HepG2 (cell line): ENCODE data around the gene FRAS1. TPM values are rescaled to one million over a fixed set of nuclear protein-coding genes. Genes with fewer than 3 reads are reported as not detected.

Source experiments
- ATAC-seq: fragments of 200-7000 bp; cut with Tn5 transposase; 3 replicates; pipeline ENCODE4 v1.9.1; 2020; ENCODE audit warnings: mild to moderate bottlenecking, moderate library complexity
- BruUV-seq: library from RNA; stranded (reverse); fragments of 400-500 nt; replicated peaks from 2 replicates; lab custom pipeline; 2021; lab: Mats Ljungman, UMichigan
- CTCF ChIA-PET: fragments of 300-600 bp; formaldehyde crosslinking; extraction: SDS; loops from one replicate; lab custom pipeline; 2021; ENCODE audit warnings: low total read pairs, inconsistent platforms, low intra/inter-chr PET ratio; lab: Yijun Ruan, JAX
- POLR2A ChIA-PET: fragments of 350-600 bp; sonication (Branson Sonifier 250); formaldehyde crosslinking; loops from one replicate; lab custom pipeline; 2020; ENCODE audit warnings: antibody characterized with exemption, inconsistent platforms; lab: Yijun Ruan, JAX
- DNase-seq: peaks from one replicate; pipeline ENCODE4 v3.0.0-alpha.2; 2015; ENCODE audit warnings: low spot score
- FAIRE-seq: peaks from 3 replicates; lab custom pipeline; 2011; peaks lifted over from hg19 to GRCh38; lab: Jason Lieb, UNC
- H2AFZ ChIP-seq: one replicate; pipeline ENCODE4 v1.6.1; 2011; ENCODE audit warnings: low read length, inconsistent platforms
- H3K27ac ChIP-seq: fragments of 300-600 bp; 3 replicates; pipeline ENCODE4 v1.8.0; 2011; ENCODE audit warnings: mixed run types, mild to moderate bottlenecking, mixed read lengths, low read length, inconsistent platforms; ENCODE audit not compliant: insufficient read depth; ENCODE audit errors: extremely low read length
- H3K27me3 ChIP-seq, 2 experiments: fragments of 200-600 bp in 1 of 2; 2 replicates in 1 of 2; 3 replicates in 1 of 2; pipeline versions ENCODE4 v1.6.0 to v1.8.0; 2011; ENCODE audit warnings: low read length in 2 of 2, mild to moderate bottlenecking in 2 of 2, moderate library complexity in 2 of 2, inconsistent platforms in 1 of 2; ENCODE audit not compliant: insufficient read depth in 2 of 2, control insufficient read depth in 1 of 2
- H3K36me3 ChIP-seq, 2 experiments: fragments of 200-600 bp in 1 of 2; replicated peaks in 1 of 2; 2 replicates in 1 of 2; 3 replicates in 1 of 2; pipeline versions ENCODE4 v1.5.1 to v1.8.0; 2011; ENCODE audit warnings: low read length in 2 of 2, inconsistent platforms in 1 of 2; ENCODE audit not compliant: insufficient read depth in 2 of 2, control insufficient read depth in 1 of 2
- H3K4me1 ChIP-seq: 2 replicates; pipeline ENCODE4 v1.5.1; 2012; ENCODE audit warnings: low read length, inconsistent platforms; ENCODE audit not compliant: insufficient read depth
- H3K4me2 ChIP-seq: 2 replicates; pipeline ENCODE4 v1.6.0; 2011; ENCODE audit warnings: low read depth, low read length, inconsistent platforms
- H3K4me3 ChIP-seq, 3 experiments: fragments of 200-600 bp in 1 of 3; sonication (generic), shearing (Covaris generic) in 1 of 3; replicated peaks in 1 of 3; 2 replicates each; pipeline ENCODE4 v1.5.1; 2011 to 2016; ENCODE audit warnings: low read length in 3 of 3, inconsistent platforms in 2 of 3, low read depth in 2 of 3, mild to moderate bottlenecking in 2 of 3, control low read depth in 1 of 3, mixed read lengths in 1 of 3; ENCODE audit not compliant: insufficient read depth in 1 of 3
- H3K79me2 ChIP-seq: one replicate; pipeline ENCODE4 v1.6.1; 2011; ENCODE audit warnings: low read length, inconsistent platforms; ENCODE audit not compliant: insufficient read depth
- H3K9ac ChIP-seq: 2 replicates; pipeline ENCODE4 v1.6.0; 2011; ENCODE audit warnings: mild to moderate bottlenecking, low read depth, low read length, inconsistent platforms; ENCODE audit not compliant: insufficient read depth
- H3K9me3 ChIP-seq: 2 replicates; pipeline ENCODE4 v1.5.1; 2012; ENCODE audit warnings: mild to moderate bottlenecking, low read length
- H4K20me1 ChIP-seq: 2 replicates; pipeline ENCODE4 v1.6.0; 2011; ENCODE audit warnings: inconsistent platforms, mild to moderate bottlenecking, low read length, moderate library complexity; ENCODE audit not compliant: insufficient read depth
- YEATS4 ChIP-seq: sonication (generic); formaldehyde crosslinking; IDR thresholded peaks from 2 replicates; pipeline ENCODE4 v1.4.0; 2020; ENCODE audit warnings: missing genetic modification reagents, borderline replicate concordance
- WGBS: methylation state at CpG from one replicate; pipeline ENCODE4 v1.1.6; 2017; ENCODE audit warnings: low lambda C conversion rate; 5-methylcytosine and 5-hydroxymethylcytosine counted together
- in situ Hi-C: cut with HindIII; loops from 2 replicates; pipeline ENCODE4 v1.10.0; 2017; ENCODE audit warnings: low pct_unique_long_range_greater_than_20kb; ENCODE audit not compliant: extremely low pct_ligation_motif_present
- intact Hi-C: fragments of 100-400 bp; cut with micrococcal nuclease; formaldehyde crosslinking; loops from one replicate; pipeline ENCODE4 v1.10.0; 2022; ENCODE audit not compliant: unreplicated experiment
- polyA plus RNA-seq, 8 experiments: library from polyadenylated mRNA; depleted of rRNA in 3 of 8; stranded (reverse) in 7 of 8; unstranded in 1 of 8; fragments of >200 nt; fragmentation: Illumina TruSeq in 4 of 8; extraction: Trizol in 4 of 8; gene quantifications; 2 replicates each; pipeline versions ENCODE4 v1.2.1 to v1.2.3, GENCODE V29; 2011 to 2016; ENCODE audit warnings: low read depth in 4 of 8, missing spikeins in 1 of 8, mixed read lengths in 1 of 8; ENCODE audit not compliant: insufficient read depth in 1 of 8
- total RNA-seq, 5 experiments: library from RNA; depleted of rRNA; stranded (reverse); fragments of >200 nt; fragmentation: Illumina TruSeq; extraction: Trizol; gene quantifications; 2 replicates each; pipeline ENCODE4 v1.2.3, GENCODE V29; 2016; ENCODE audit warnings: low read depth in 1 of 5
- TF ChIP-seq, protein P1 (sequence below): sonication (generic); formaldehyde crosslinking; conservative IDR thresholded peaks from 2 replicates; pipeline ENCODE4 v1.5.0; 2020; ENCODE audit warnings: missing genetic modification reagents
- TF ChIP-seq, protein P2 (sequence below): sonication (generic); formaldehyde crosslinking; IDR thresholded peaks from one replicate; pipeline ENCODE4 v1.5.1; 2020; ENCODE audit warnings: mild to moderate bottlenecking, missing genetic modification reagents; ENCODE audit errors: not compliant biosample characterization
- TF ChIP-seq, protein P3 (sequence below): IDR thresholded peaks from 2 replicates; pipeline ENCODE4 v1.6.1; 2012; ENCODE audit warnings: low read length, improper control_type of control experiment
- TF ChIP-seq, protein P4 (sequence below): sonication (generic); formaldehyde crosslinking; conservative IDR thresholded peaks from 2 replicates; pipeline ENCODE4 v1.8.0; 2022; ENCODE audit warnings: low read depth, missing genetic modification reagents

The FRAS1 gene
- total and polyA plus RNA-seq, 2 of the 13 experiments (the other 11 are each of a cell fraction or from before 2014, with no cell fraction given), result 22.5 to 31.6 TPM

DNA sequence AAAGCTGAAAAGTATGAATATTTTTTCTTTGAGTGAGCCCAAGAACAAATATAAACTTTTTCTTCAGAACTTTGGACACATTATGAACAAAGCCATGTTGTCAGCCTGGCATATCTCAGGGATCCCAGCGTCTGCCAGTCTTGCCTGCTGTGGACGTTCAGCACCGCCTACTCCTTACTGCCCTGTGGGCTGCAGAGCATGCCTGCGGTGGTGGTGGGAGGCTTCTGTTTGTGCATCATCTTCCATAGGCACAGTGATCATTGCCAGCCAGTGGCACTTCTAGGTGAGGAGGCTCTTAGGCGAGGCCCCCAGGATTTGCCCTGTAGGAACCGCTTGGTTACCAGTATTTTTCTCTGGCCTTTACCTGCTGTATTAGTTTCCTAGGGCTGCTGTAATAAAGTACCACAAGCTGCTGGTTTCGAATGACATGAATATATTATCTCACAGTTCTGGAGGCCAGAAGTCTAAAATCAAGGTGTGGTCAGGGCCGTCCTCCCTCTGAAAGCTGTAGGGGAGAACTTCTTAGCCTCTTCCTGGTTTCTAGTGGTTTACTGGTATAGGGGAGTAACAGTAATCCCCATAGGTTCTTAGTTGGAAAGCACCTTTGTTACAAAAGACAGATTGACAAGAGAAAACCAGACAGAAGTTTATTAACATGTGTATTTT, 509.8 kb downstream of the FRAS1 start:
- Histone ChIP-seq H4K20me1 (no peaks in the 10 kb centered on the region), H3K27me3 (no peaks in the 10 kb centered on the region), H3K36me3 (no peaks in the 10 kb centered on the region), H3K4me3 (no peak overlapping the region), H3K9me3 (no peaks in the 10 kb centered on the region), H3K4me1 (peaks cover 36% of the 10 kb centered on the region), H3K27ac (no peak overlapping the region), H2AFZ (no peak overlapping the region), H3K4me2 (no peak overlapping the region), H3K79me2 (no peaks in the 10 kb centered on the region), H3K9ac (peak overlapping the region; percentile 18; the same call in 1 of the 2 replicates)
- in situ Hi-C loops, result no loop called here
- ATAC-seq, result no peak
- intact Hi-C loops, result no loop called here
- ChIA-PET CTCF (no interaction called here), POLR2A (no interaction called here)
- WGBS, result 73% methylated on average over 8 of the region's 8 CpGs
- BruUV-seq, result no TSS peak
- no peak for FAIRE-seq
- DNase-seq, result no peak
- TF ChIP-seq, protein P1, sequence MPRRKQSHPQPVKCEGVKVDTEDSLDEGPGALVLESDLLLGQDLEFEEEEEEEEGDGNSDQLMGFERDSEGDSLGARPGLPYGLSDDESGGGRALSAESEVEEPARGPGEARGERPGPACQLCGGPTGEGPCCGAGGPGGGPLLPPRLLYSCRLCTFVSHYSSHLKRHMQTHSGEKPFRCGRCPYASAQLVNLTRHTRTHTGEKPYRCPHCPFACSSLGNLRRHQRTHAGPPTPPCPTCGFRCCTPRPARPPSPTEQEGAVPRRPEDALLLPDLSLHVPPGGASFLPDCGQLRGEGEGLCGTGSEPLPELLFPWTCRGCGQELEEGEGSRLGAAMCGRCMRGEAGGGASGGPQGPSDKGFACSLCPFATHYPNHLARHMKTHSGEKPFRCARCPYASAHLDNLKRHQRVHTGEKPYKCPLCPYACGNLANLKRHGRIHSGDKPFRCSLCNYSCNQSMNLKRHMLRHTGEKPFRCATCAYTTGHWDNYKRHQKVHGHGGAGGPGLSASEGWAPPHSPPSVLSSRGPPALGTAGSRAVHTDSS (CRISPR knock-in tag), result no peak
- TF ChIP-seq, protein P2, sequence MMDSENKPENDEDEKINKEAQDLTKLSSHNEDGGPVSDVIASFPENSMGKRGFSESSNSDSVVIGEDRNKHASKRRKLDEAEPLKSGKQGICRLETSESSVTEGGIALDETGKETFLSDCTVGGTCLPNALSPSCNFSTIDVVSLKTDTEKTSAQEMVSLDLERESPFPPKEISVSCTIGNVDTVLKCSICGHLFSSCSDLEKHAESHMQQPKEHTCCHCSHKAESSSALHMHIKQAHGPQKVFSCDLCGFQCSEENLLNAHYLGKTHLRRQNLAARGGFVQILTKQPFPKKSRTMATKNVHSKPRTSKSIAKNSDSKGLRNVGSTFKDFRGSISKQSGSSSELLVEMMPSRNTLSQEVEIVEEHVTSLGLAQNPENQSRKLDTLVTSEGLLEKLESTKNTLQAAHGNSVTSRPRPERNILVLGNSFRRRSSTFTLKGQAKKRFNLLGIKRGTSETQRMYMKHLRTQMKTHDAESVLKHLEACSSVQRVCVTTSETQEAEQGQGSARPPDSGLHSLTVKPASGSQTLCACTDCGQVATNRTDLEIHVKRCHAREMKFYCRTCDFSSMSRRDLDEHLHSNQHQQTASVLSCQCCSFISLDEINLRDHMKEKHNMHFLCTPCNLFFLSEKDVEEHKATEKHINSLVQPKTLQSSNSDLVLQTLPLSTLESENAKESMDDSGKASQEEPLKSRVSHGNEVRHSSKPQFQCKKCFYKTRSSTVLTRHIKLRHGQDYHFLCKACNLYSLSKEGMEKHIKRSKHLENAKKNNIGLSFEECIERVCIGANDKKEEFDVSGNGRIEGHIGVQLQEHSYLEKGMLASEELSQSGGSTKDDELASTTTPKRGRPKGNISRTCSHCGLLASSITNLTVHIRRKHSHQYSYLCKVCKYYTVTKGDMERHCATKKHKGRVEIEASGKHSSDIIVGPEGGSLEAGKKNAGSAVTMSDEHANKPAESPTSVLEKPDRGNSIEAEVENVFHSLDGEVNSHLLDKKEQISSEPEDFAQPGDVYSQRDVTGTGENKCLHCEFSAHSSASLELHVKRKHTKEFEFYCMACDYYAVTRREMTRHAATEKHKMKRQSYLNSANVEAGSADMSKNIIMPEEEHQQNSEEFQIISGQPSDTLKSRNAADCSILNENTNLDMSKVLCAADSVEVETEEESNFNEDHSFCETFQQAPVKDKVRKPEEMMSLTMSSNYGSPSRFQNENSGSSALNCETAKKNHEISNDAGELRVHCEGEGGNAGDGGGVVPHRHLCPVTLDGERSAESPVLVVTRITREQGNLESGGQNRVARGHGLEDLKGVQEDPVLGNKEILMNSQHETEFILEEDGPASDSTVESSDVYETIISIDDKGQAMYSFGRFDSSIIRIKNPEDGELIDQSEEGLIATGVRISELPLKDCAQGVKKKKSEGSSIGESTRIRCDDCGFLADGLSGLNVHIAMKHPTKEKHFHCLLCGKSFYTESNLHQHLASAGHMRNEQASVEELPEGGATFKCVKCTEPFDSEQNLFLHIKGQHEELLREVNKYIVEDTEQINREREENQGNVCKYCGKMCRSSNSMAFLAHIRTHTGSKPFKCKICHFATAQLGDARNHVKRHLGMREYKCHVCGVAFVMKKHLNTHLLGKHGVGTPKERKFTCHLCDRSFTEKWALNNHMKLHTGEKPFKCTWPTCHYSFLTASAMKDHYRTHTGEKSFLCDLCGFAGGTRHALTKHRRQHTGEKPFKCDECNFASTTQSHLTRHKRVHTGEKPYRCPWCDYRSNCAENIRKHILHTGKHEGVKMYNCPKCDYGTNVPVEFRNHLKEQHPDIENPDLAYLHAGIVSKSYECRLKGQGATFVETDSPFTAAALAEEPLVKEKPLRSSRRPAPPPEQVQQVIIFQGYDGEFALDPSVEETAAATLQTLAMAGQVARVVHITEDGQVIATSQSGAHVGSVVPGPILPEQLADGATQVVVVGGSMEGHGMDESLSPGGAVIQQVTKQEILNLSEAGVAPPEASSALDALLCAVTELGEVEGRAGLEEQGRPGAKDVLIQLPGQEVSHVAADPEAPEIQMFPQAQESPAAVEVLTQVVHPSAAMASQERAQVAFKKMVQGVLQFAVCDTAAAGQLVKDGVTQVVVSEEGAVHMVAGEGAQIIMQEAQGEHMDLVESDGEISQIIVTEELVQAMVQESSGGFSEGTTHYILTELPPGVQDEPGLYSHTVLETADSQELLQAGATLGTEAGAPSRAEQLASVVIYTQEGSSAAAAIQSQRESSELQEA (CRISPR knock-in tag), result no peak
- TF ChIP-seq, protein P3, sequence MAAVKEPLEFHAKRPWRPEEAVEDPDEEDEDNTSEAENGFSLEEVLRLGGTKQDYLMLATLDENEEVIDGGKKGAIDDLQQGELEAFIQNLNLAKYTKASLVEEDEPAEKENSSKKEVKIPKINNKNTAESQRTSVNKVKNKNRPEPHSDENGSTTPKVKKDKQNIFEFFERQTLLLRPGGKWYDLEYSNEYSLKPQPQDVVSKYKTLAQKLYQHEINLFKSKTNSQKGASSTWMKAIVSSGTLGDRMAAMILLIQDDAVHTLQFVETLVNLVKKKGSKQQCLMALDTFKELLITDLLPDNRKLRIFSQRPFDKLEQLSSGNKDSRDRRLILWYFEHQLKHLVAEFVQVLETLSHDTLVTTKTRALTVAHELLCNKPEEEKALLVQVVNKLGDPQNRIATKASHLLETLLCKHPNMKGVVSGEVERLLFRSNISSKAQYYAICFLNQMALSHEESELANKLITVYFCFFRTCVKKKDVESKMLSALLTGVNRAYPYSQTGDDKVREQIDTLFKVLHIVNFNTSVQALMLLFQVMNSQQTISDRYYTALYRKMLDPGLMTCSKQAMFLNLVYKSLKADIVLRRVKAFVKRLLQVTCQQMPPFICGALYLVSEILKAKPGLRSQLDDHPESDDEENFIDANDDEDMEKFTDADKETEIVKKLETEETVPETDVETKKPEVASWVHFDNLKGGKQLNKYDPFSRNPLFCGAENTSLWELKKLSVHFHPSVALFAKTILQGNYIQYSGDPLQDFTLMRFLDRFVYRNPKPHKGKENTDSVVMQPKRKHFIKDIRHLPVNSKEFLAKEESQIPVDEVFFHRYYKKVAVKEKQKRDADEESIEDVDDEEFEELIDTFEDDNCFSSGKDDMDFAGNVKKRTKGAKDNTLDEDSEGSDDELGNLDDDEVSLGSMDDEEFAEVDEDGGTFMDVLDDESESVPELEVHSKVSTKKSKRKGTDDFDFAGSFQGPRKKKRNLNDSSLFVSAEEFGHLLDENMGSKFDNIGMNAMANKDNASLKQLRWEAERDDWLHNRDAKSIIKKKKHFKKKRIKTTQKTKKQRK, result no peak
- TF ChIP-seq, protein P4, sequence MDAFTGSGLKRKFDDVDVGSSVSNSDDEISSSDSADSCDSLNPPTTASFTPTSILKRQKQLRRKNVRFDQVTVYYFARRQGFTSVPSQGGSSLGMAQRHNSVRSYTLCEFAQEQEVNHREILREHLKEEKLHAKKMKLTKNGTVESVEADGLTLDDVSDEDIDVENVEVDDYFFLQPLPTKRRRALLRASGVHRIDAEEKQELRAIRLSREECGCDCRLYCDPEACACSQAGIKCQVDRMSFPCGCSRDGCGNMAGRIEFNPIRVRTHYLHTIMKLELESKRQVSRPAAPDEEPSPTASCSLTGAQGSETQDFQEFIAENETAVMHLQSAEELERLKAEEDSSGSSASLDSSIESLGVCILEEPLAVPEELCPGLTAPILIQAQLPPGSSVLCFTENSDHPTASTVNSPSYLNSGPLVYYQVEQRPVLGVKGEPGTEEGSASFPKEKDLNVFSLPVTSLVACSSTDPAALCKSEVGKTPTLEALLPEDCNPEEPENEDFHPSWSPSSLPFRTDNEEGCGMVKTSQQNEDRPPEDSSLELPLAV (CRISPR knock-in tag), result no peak
- TF ChIP-seq YEATS4 (CRISPR knock-in tag), result no peak
